Naive thymus-derived CD8-positive, alpha-beta T cell (primary cell): ENCODE results near the gene DCBLD2. TPM values are rescaled to one million over a fixed set of nuclear protein-coding genes. Genes with fewer than 3 reads are reported as not detected.
"Not testable (repeated sequence)": the region's sequence is repeated elsewhere in the genome, so short reads cannot be mapped to it uniquely, and the experiment has no call there.

Experiments used
- ATAC-seq, 2 donors: fragments of 150-1000 bp; cut with Tn5 transposase in 1 of 2; sonication (Bioruptor Pico), chemical (Tn5 transposase) in 1 of 2; 1 replicate in 1 of 2; 2 replicates in 1 of 2; pipeline ENCODE4 v1.10.0; 2021; ENCODE audit warnings: mild to moderate bottlenecking in 2 of 2, moderate library complexity in 2 of 2
- POLR2A ChIA-PET: fragments of 350-600 bp; sonication (Branson Sonifier 250); formaldehyde crosslinking; loops from one replicate; lab custom pipeline; 2021; ENCODE audit warnings: antibody characterized with exemption; lab: Charles Lee
- DNase-seq, 10 donors: peaks; one replicate each; pipeline versions ENCODE4 v3.0.0 to v3.0.0-alpha.2; 2020 to 2022
- H3K27ac Mint-ChIP-seq, 10 donors: one replicate each; pipeline ENCODE4 v1.8.0; 2020 to 2022; ENCODE audit warnings: mild to moderate bottlenecking in 10 of 10, mixed read lengths in 10 of 10, moderate library complexity in 4 of 10, inconsistent platforms in 1 of 10
- H3K27me3 Mint-ChIP-seq, 5 donors: one replicate each; pipeline ENCODE4 v1.8.0; 2021 to 2022; ENCODE audit warnings: mixed read lengths in 5 of 5
- H3K36me3 Mint-ChIP-seq, 3 donors: one replicate each; pipeline ENCODE4 v1.8.0; 2020 to 2022; ENCODE audit warnings: mixed read lengths in 3 of 3, mild to moderate bottlenecking in 2 of 3, inconsistent platforms in 1 of 3
- H3K4me1 Mint-ChIP-seq, 4 donors: one replicate each; pipeline ENCODE4 v1.8.0; 2021 to 2022; ENCODE audit warnings: mixed read lengths in 4 of 4
- H3K4me3 Mint-ChIP-seq, 10 donors: one replicate each; pipeline ENCODE4 v1.8.0; 2020 to 2022; ENCODE audit warnings: mild to moderate bottlenecking in 10 of 10, mixed read lengths in 10 of 10, moderate library complexity in 6 of 10, inconsistent platforms in 1 of 10
- H3K9me3 Mint-ChIP-seq, 9 donors: one replicate each; pipeline ENCODE4 v1.8.0; 2020 to 2022; ENCODE audit warnings: mixed read lengths in 9 of 9, mild to moderate bottlenecking in 3 of 9, inconsistent platforms in 1 of 9, moderate library complexity in 1 of 9
- polyA plus RNA-seq, 3 donors: library from polyadenylated mRNA; unstranded; fragments of 300-500 nt; fragmentation: Illumina TruSeq; gene quantifications; one replicate each; pipeline ENCODE4 v1.2.3, GENCODE V29; 2021
- total RNA-seq, 8 experiments: library from RNA in 2 of 8; stranded (reverse) in 2 of 8; gene quantifications; one replicate each; pipeline ENCODE4 v1.2.3 and lab custom pipeline; 2021 to 2026

Gene DCBLD2
- total and polyA plus RNA-seq, 5 experiments from 2014 or later, result 0.69 to 7.8 (median 1.4) TPM

- POLR2A ChIA-PET, result no interaction called here
- DNase-seq, result no peak
- H3K4me3 Mint-ChIP-seq, result no peak overlapping the region
Measured at GRCh38 chr3:98890181-98890835, 11.2 kb downstream of the DCBLD2 start.

GRCh38 chr3:98887684-98888083, 13.8 kb downstream of the DCBLD2 start:
- Mint-ChIP-seq H3K36me3 (no peaks in the 10 kb centered on the region), H3K27me3 (peaks cover 0 to 1% (median 0%) of the 10 kb centered on the region in 5 donors), H3K4me3 (no peak overlapping the region), H3K27ac (no peak overlapping the region), H3K4me1 (no peaks in the 10 kb centered on the region), H3K9me3 (no peaks in the 10 kb centered on the region)
- no peak for ATAC-seq
- POLR2A ChIA-PET, result no interaction called here
- no peak for DNase-seq

More at GRCh38 chr3:98890181-98890835, 11.2 kb downstream of the DCBLD2 start:
- Mint-ChIP-seq H3K27ac (no peak overlapping the region), H3K36me3 (no peaks in the 10 kb centered on the region), H3K9me3 (no peaks in the 10 kb centered on the region), H3K27me3 (peaks cover 0 to 1% (median 0%) of the 10 kb centered on the region in 5 donors), H3K4me1 (no peaks in the 10 kb centered on the region)
- ATAC-seq, result no peak

- Mint-ChIP-seq H3K27me3 (peaks cover 0 to 2% (median 0%) of the 10 kb centered on the region in 5 donors), H3K36me3 (peaks cover 0 to 5% (median under 1%) of the 10 kb centered on the region in 3 donors), H3K4me1 (no peaks in the 10 kb centered on the region), H3K4me3 (no peak overlapping the region), H3K9me3 (peaks cover 0 to 2% (median 0%) of the 10 kb centered on the region in 9 donors), H3K27ac (no peak overlapping the region)
- POLR2A ChIA-PET, result no interaction called here
- ATAC-seq, result no peak
- DNase-seq, result no peak
Measured at GRCh38 chr3:98886525-98886924, 15.0 kb downstream of the DCBLD2 start.

GRCh38 chr3:98885851-98886250, 15.6 kb downstream of the DCBLD2 start:
- POLR2A ChIA-PET, result no interaction called here
- no peak overlapping the region for H3K4me3 Mint-ChIP-seq
- DNase-seq (no peak), ATAC-seq (no peak)
- peaks cover 0 to 2% (median 0%) of the 10 kb centered on the region in 5 donors for H3K27me3 Mint-ChIP-seq
- H3K4me1 Mint-ChIP-seq, result no peaks in the 10 kb centered on the region
- H3K9me3 Mint-ChIP-seq, result peaks cover 0 to 2% (median 0%) of the 10 kb centered on the region in 9 donors
- H3K36me3 Mint-ChIP-seq, result peaks cover 0 to 9% (median 3%) of the 10 kb centered on the region in 3 donors
- no peak overlapping the region for H3K27ac Mint-ChIP-seq

GRCh38 chr3:98884675-98885371, 16.7 kb downstream of the DCBLD2 start:
- no peak overlapping the region for H3K27ac Mint-ChIP-seq
- no peak for ATAC-seq

GRCh38 chr3:98882614-98883333, 18.7 kb downstream of the DCBLD2 start:
- H3K27ac Mint-ChIP-seq, ATAC-seq, POLR2A ChIA-PET, H3K9me3 Mint-ChIP-seq, H3K27me3 Mint-ChIP-seq, DNase-seq, H3K4me3 Mint-ChIP-seq, H3K4me1 Mint-ChIP-seq: not testable (repeated sequence)
- peaks cover 6 to 15% (median 8%) of the 10 kb centered on the region in 3 donors for H3K36me3 Mint-ChIP-seq

More at GRCh38 chr3:98884675-98885371, 16.7 kb downstream of the DCBLD2 start:
- H3K4me3 Mint-ChIP-seq, result no peak overlapping the region
- no peak for DNase-seq
- peaks cover 0 to 2% (median 0%) of the 10 kb centered on the region in 5 donors for H3K27me3 Mint-ChIP-seq
- H3K4me1 Mint-ChIP-seq, result no peaks in the 10 kb centered on the region
- H3K36me3 Mint-ChIP-seq, result peaks cover 3 to 12% (median 5%) of the 10 kb centered on the region in 3 donors
- POLR2A ChIA-PET, result no interaction called here
- H3K9me3 Mint-ChIP-seq, result peaks cover 0 to 2% (median 0%) of the 10 kb centered on the region in 9 donors

- H3K4me3 Mint-ChIP-seq, result no peak overlapping the region
- DNase-seq, result no peak
- H3K27me3 Mint-ChIP-seq, result no peaks in the 10 kb centered on the region
- H3K4me1 Mint-ChIP-seq, result no peaks in the 10 kb centered on the region
- H3K27ac Mint-ChIP-seq, result peak overlapping the region in 1 of 10 donors; percentile 11
- POLR2A ChIA-PET, result no interaction called here
- no peaks in the 10 kb centered on the region for H3K9me3 Mint-ChIP-seq
- no peak for ATAC-seq
- peaks cover 6 to 19% (median 11%) of the 10 kb centered on the region in 3 donors for H3K36me3 Mint-ChIP-seq
Measured at GRCh38 chr3:98877132-98877531, 24.4 kb downstream of the DCBLD2 start.

GRCh38 chr3:98875535-98875934, 26.0 kb downstream of the DCBLD2 start:
- POLR2A ChIA-PET, result no interaction called here
- no peak overlapping the region for H3K27ac Mint-ChIP-seq
- DNase-seq, result no peak
- no peak overlapping the region for H3K4me3 Mint-ChIP-seq
- no peaks in the 10 kb centered on the region for H3K27me3 Mint-ChIP-seq
- H3K36me3 Mint-ChIP-seq, result peaks cover 12 to 21% (median 14%) of the 10 kb centered on the region in 3 donors
- no peaks in the 10 kb centered on the region for H3K4me1 Mint-ChIP-seq
- H3K9me3 Mint-ChIP-seq, result peaks cover 0 to 2% (median 0%) of the 10 kb centered on the region in 9 donors
- ATAC-seq, result no peak

- ATAC-seq, result no peak
- POLR2A ChIA-PET, result no interaction called here
- Mint-ChIP-seq H3K36me3 (peaks cover 9 to 19% (median 11%) of the 10 kb centered on the region in 3 donors), H3K27ac (no peak overlapping the region), H3K27me3 (no peaks in the 10 kb centered on the region), H3K4me3 (no peak overlapping the region), H3K4me1 (no peaks in the 10 kb centered on the region), H3K9me3 (peaks cover 0 to 7% (median 0%) of the 10 kb centered on the region in 9 donors)
- no peak for DNase-seq
Measured at GRCh38 chr3:98874602-98875249, 26.8 kb downstream of the DCBLD2 start.

- ATAC-seq (no peak), DNase-seq (no peak)
- peaks cover 9 to 37% (median 25%) of the 10 kb centered on the region in 3 donors for H3K36me3 Mint-ChIP-seq
- H3K4me3 Mint-ChIP-seq, result no peak overlapping the region
- H3K27me3 Mint-ChIP-seq, result no peaks in the 10 kb centered on the region
- no peaks in the 10 kb centered on the region for H3K4me1 Mint-ChIP-seq
- POLR2A ChIA-PET, result no interaction called here
- H3K9me3 Mint-ChIP-seq, result peaks cover 7 to 39% (median 10%) of the 10 kb centered on the region in 9 donors
- no peak overlapping the region for H3K27ac Mint-ChIP-seq
Measured at GRCh38 chr3:98869391-98869790, 32.1 kb downstream of the DCBLD2 start.

GRCh38 chr3:98857971-98858370, 43.5 kb downstream of the DCBLD2 start:
- DNase-seq, H3K27ac Mint-ChIP-seq, ATAC-seq, H3K4me3 Mint-ChIP-seq, H3K27me3 Mint-ChIP-seq, POLR2A ChIA-PET, H3K4me1 Mint-ChIP-seq: not testable (repeated sequence)
- Mint-ChIP-seq H3K9me3 (peaks cover 2 to 56% (median 40%) of the 10 kb centered on the region in 9 donors), H3K36me3 (peaks cover 22 to 39% (median 32%) of the 10 kb centered on the region in 3 donors)

GRCh38 chr3:98857258-98857657, 44.2 kb downstream of the DCBLD2 start:
- DNase-seq, H3K4me3 Mint-ChIP-seq, ATAC-seq, H3K4me1 Mint-ChIP-seq, H3K27me3 Mint-ChIP-seq, POLR2A ChIA-PET, H3K27ac Mint-ChIP-seq: not testable (repeated sequence)
- H3K9me3 Mint-ChIP-seq, result peaks cover 2 to 49% (median 36%) of the 10 kb centered on the region in 9 donors
- H3K36me3 Mint-ChIP-seq, result peaks cover 22 to 37% (median 32%) of the 10 kb centered on the region in 3 donors
